ENCODE measurements around the gene ZNF615.
A peak's percentile ranks its signal among the peaks of the same experiment; 100 is the strongest.
"Not testable (repeated sequence)": the region's sequence is repeated elsewhere in the genome, so short reads cannot be mapped to it uniquely, and the experiment has no call there.

Gene ZNF615
- long read RNA-seq, full-length matches to known transcripts = 4 of 16 reads
- long read RNA-seq, partial matches to known transcripts = 0 of 16 reads
- long read RNA-seq, other reads (novel, unspliced or antisense) = 12 of 16 reads

- DNase-seq (ENCODE audit: low read depth in 1 of 2, low spot score in 1 of 2) = peak; percentile 66 to 85
- Histone ChIP-seq H3K27ac (replicated peaks) (peak within 1 kb of the TSS; percentile 87), H3K4me3 (replicated peaks; ENCODE audit: insufficient read depth, low read length) (peak within 1 kb of the TSS; percentile 92), H3K27me3 (ENCODE audit: insufficient read depth, poor library complexity, severe bottlenecking) (no peaks in the 10 kb centered on the region)
- TF ChIP-seq REST (IDR thresholded peaks at IDR 0.05; ENCODE audit: insufficient replicate concordance, low read depth) (no peak), POLR2AphosphoS5 (IDR thresholded peaks at IDR 0.05; ENCODE audit: low read depth) (peak; percentile 41; the same call in 1 of the 2 replicates)
Measured at GRCh38 chr19:52007806-52008557, at the start of gene ZNF615. ZNF615 (minus strand) TSS chr19:52008211; CDS start chr19:52003711, 4,500 bp downstream.

- H3K4me3 ChIP-seq (replicated peaks; ENCODE audit: insufficient read depth, low read length); H3K27ac ChIP-seq (replicated peaks); DNase-seq (ENCODE audit: low read depth in 1 of 2, low spot score in 1 of 2); H3K27me3 ChIP-seq (ENCODE audit: insufficient read depth, poor library complexity, severe bottlenecking): not testable (repeated sequence)
Measured at GRCh38 chr19:52056480-52056879, 48.5 kb upstream of the ZNF615 start.

- not testable (repeated sequence) for H3K27ac ChIP-seq (replicated peaks); H3K27me3 ChIP-seq (ENCODE audit: insufficient read depth, poor library complexity, severe bottlenecking); DNase-seq (ENCODE audit: low read depth in 1 of 2, low spot score in 1 of 2); H3K4me3 ChIP-seq (replicated peaks; ENCODE audit: insufficient read depth, low read length)
Measured at GRCh38 chr19:52051736-52052135, 43.7 kb upstream of the ZNF615 start.

GRCh38 chr19:52048555-52049501 lies 40.8 kb upstream of the ZNF615 start, which contains the start of gene ZNF432:
ZNF432 (minus strand) TSS chr19:52048838; CDS start chr19:52046868, 1,970 bp downstream.
- H3K27me3 ChIP-seq (ENCODE audit: insufficient read depth, poor library complexity, severe bottlenecking) = no peaks in the 10 kb centered on the region
- peak within 1 kb of the TSS; percentile 90 for H3K27ac ChIP-seq (replicated peaks)
- TF ChIP-seq POLR2AphosphoS5 (IDR thresholded peaks at IDR 0.05; ENCODE audit: low read depth) (peak; percentile 65), GABPA (IDR thresholded peaks at IDR 0.05; ENCODE audit: low read depth) (no peak)
- peak; percentile 84 to 95 for DNase-seq (ENCODE audit: low read depth in 1 of 2, low spot score in 1 of 2)
- peak within 1 kb of the TSS; percentile 55 for H3K4me3 ChIP-seq (replicated peaks; ENCODE audit: insufficient read depth, low read length)

- H3K4me3 ChIP-seq (replicated peaks; ENCODE audit: insufficient read depth, low read length) = no peak overlapping the region
- no peak overlapping the region for H3K27ac ChIP-seq (replicated peaks)
- TF ChIP-seq POLR2AphosphoS5 (IDR thresholded peaks at IDR 0.05; ENCODE audit: low read depth) (no peak), CTCF (IDR thresholded peaks at IDR 0.05; ENCODE audit: insufficient read depth, low read length) (no peak), REST (IDR thresholded peaks at IDR 0.05; ENCODE audit: insufficient replicate concordance, low read depth) (no peak), SPI1 (IDR thresholded peaks at IDR 0.05; ENCODE audit: borderline replicate concordance, low read depth) (no peak), GABPA (IDR thresholded peaks at IDR 0.05; ENCODE audit: low read depth) (no peak)
- H3K27me3 ChIP-seq (ENCODE audit: insufficient read depth, poor library complexity, severe bottlenecking) = no peaks in the 10 kb centered on the region
- no peak for DNase-seq (ENCODE audit: low read depth in 1 of 2, low spot score in 1 of 2)
Measured at GRCh38 chr19:52039169-52039568, 31.2 kb upstream of the ZNF615 start.

All from HL-60 (cell line).